GM12891 (cell line): ENCODE measurements around the gene GCFC2.

Source experiments
- PAX5 ChIP-seq: IDR thresholded peaks from 2 replicates; pipeline ENCODE4 v1.6.1; 2011; ENCODE audit warnings: low read length, moderate library complexity, mild to moderate bottlenecking; ENCODE audit not compliant: insufficient read depth, severe bottlenecking
- POLR2A ChIP-seq: IDR thresholded peaks from 2 replicates; pipeline ENCODE4 v1.6.1; 2011; ENCODE audit warnings: low read depth, low read length, control low read depth
- POLR2AphosphoS5 ChIP-seq: IDR thresholded peaks from 2 replicates; pipeline ENCODE4 v1.6.1; 2011; ENCODE audit warnings: low read depth, low read length, control low read depth
- POU2F2 ChIP-seq: IDR thresholded peaks from 2 replicates; pipeline ENCODE4 v1.6.1; 2011; ENCODE audit warnings: low read depth, mild to moderate bottlenecking, control low read depth, low read length, moderate library complexity
- SPI1 ChIP-seq: IDR thresholded peaks from 2 replicates; pipeline ENCODE4 v1.6.1; 2011; ENCODE audit warnings: low read depth, low read length, control low read depth
- TAF1 ChIP-seq: IDR thresholded peaks from 2 replicates; pipeline ENCODE4 v1.6.1; 2011; ENCODE audit warnings: low read depth, low read length, control low read depth

- TF ChIP-seq POLR2AphosphoS5: no peak
- TF ChIP-seq POLR2A: no peak
- no peak for TF ChIP-seq TAF1
- no peak for TF ChIP-seq PAX5
- no peak for TF ChIP-seq SPI1
- TF ChIP-seq POU2F2: no peak
Measured at GRCh38 chr2:75716406-75716805, 5.7 kb upstream of the GCFC2 start.
